H7 (cell line): ENCODE measurements around the gene SUSD2. TPM values are rescaled to one million over a fixed set of nuclear protein-coding genes. Genes with fewer than 3 reads are reported as not detected.

Source experiments
- DNase-seq: peaks from one replicate; pipeline ENCODE4 v3.0.0; 2012
- H3K27me3 ChIP-seq: 2 replicates; pipeline ENCODE4 v1.6.0; 2011; ENCODE audit warnings: mild to moderate bottlenecking, low read length; ENCODE audit not compliant: control insufficient read depth, insufficient read depth
- H3K36me3 ChIP-seq: replicated peaks from 2 replicates; pipeline ENCODE4 v1.5.1; 2011; ENCODE audit warnings: low read length; ENCODE audit not compliant: control insufficient read depth, insufficient read depth
- H3K4me3 ChIP-seq: 2 replicates; pipeline ENCODE4 v1.5.1; 2011; ENCODE audit warnings: low read depth, mild to moderate bottlenecking, control low read depth, low read length, moderate library complexity; ENCODE audit not compliant: insufficient read depth
- total RNA-seq: library from RNA; depleted of rRNA; stranded (reverse); fragments of >200 nt; shearing (Covaris generic); gene quantifications from 2 replicates; pipeline ENCODE4 v1.2.3, GENCODE V29; 2014

Gene SUSD2
- total RNA-seq, 1 experiment from 2014 or later, result 0.83 TPM

DNA sequence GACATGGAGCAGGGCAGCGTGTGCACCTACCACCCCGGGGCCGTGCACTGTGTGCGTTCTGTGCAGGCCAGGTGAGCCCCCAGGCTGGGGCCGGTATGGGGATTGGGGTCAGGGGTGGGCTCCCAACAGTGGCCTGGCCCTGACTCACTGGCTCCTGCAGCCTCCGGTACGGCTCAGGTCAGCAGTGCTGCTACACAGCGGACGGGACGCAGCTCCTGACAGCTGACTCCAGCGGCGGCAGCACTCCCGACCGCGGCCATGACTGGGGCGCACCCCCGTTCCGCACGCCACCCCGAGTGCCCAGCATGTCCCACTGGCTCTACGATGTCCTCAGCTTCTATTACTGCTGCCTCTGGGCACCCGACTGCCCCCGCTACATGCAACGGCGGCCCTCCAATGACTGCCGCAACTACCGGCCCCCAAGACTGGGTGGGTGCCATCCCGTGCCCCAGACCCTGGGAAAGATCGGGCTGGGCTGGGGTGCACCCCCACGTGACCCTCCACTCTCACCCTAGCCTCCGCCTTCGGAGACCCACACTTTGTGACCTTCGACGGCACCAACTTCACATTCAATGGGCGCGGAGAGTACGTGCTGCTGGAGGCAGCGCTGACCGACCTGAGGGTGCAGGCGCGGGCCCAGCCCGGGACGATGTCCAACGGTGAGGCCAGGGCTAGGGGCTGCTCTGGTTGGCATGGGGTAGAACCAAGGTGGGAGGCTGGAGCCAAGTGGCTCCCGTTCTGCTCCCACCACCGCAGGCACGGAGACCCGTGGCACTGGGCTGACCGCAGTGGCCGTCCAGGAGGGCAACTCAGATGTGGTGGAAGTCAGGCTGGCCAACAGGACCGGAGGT is 4.4 kb downstream of the SUSD2 start:
- Histone ChIP-seq H3K4me3 (no peak overlapping the region), H3K27me3 (no peaks in the 10 kb centered on the region), H3K36me3 (no peaks in the 10 kb centered on the region)
- DNase-seq, result peak; percentile 50

DNA sequence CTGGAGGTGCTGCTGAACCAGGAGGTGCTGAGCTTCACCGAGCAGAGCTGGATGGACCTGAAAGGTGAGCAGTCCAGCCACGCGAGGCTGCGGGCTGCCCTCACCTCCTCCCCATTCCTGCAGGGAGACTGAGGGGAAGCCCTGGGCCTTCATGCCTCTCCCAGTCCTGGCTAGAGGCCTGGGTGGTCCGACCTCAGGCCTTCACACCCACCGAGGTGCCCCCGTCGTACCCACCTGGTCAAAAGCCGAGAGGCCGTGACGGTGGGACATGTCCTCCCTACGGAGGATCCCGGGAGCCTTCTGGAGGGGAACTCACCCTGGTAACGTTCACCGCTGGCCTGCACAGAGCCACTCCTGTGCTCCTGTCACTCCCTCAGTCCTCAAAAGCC is 5.1 kb downstream of the SUSD2 start:
- no peaks in the 10 kb centered on the region for H3K27me3 ChIP-seq
- no peaks in the 10 kb centered on the region for H3K36me3 ChIP-seq
- no peak overlapping the region for H3K4me3 ChIP-seq
- DNase-seq, result peak; percentile 48

DNA sequence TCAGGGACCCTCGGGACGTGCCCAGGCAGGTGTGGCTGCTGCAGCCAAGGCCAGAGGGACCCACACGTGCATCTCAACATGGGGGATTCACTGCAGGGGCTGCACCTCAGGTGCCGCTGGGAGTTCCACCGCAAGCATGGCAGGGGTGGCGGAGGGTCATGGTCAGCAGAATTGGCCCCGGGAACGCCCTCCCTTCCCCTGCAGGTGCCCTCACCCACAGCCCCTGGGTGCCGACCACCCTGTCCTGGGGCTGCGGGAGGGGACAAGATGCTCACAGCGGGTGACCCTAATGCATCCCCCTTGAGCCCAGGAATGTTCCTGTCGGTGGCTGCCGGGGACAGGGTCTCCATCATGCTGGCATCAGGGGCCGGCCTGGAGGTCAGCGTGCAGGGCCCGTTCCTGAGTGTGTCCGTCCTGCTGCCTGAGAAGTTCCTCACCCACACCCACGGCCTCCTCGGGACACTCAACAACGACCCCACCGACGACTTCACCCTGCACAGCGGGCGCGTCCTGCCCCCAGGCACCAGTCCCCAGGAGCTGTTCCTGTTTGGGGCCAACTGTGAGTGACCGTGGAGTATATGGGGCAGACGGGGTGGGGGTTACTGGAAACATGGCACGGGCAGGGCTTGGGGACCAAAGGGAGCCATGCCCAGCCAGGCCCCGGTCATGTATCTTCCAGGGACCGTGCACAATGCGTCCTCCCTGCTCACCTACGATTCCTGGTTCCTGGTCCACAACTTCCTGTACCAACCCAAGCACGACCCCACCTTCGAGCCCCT is 5.8 kb downstream of the SUSD2 start:
- Histone ChIP-seq H3K36me3 (no peaks in the 10 kb centered on the region), H3K27me3 (no peaks in the 10 kb centered on the region), H3K4me3 (no peak overlapping the region)
- peak; percentile 48 for DNase-seq

DNA sequence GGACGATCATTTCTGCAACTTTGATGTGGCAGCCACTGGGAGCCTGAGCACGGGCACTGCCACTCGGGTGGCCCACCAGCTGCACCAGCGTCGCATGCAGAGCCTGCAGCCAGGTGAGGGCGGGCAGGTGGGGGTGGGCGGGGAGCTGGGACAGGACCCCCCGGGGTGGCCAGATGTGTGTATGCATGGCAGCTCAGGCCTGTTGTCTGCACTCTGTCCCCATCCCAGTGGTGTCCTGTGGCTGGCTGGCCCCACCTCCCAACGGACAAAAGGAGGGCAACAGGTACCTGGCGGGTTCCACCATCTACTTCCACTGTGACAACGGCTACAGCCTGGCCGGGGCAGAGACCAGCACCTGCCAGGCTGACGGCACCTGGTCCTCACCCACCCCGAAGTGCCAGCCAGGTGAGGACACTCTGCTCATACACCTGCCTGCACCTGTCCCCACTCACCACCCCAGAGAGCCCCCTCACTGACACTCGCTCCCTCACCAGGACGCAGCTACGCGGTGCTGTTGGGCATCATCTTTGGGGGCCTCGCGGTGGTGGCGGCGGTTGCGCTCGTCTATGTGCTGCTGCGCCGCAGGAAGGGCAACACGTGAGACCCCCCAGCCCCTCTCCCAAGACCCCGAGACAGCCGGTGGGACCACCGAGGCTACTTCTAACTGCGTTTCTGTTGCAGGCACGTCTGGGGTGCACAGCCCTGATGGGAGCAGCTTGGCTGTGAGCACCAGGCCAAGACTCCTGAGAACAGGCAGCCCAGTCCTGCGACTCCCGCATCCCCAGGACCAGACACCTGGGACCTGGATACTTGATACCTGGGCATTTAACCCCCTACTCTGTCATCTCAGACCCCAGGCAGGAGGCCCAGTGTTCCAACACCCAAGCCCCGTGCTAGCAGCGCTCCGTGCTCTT is 6.7 kb downstream of the SUSD2 start:
- Histone ChIP-seq H3K27me3 (no peaks in the 10 kb centered on the region), H3K4me3 (no peak overlapping the region), H3K36me3 (no peaks in the 10 kb centered on the region)
- peak; percentile 67 for DNase-seq

DNA sequence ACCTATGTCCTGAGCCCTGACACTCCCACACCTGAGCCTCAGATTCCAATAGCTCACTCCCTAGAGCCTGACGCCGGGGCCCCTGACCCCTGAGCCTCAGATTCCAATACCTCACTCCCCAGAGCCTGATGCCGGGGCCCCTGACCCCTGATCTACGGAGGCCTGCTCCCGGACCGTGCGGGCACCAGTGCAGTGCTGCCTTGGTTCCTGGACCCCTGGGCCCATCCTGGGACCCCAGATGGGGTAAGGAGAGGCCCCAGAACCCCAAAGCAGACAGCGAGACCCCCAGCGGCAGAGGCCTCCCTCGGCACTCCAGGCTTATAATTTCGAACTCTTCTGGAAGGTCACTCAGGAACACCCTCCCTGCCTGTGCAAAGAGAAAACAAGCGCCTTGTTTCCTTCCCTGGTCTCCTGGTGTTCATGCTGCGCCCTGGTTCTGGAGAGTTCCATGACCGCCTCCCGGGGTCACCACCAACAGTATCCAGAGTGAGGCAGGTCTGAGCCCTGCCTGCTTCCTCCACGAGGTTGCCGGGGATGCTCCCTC is 7.5 kb downstream of the SUSD2 start:
- Histone ChIP-seq H3K4me3 (no peak overlapping the region), H3K27me3 (no peaks in the 10 kb centered on the region), H3K36me3 (no peaks in the 10 kb centered on the region)
- DNase-seq, result peak; percentile 54

DNA sequence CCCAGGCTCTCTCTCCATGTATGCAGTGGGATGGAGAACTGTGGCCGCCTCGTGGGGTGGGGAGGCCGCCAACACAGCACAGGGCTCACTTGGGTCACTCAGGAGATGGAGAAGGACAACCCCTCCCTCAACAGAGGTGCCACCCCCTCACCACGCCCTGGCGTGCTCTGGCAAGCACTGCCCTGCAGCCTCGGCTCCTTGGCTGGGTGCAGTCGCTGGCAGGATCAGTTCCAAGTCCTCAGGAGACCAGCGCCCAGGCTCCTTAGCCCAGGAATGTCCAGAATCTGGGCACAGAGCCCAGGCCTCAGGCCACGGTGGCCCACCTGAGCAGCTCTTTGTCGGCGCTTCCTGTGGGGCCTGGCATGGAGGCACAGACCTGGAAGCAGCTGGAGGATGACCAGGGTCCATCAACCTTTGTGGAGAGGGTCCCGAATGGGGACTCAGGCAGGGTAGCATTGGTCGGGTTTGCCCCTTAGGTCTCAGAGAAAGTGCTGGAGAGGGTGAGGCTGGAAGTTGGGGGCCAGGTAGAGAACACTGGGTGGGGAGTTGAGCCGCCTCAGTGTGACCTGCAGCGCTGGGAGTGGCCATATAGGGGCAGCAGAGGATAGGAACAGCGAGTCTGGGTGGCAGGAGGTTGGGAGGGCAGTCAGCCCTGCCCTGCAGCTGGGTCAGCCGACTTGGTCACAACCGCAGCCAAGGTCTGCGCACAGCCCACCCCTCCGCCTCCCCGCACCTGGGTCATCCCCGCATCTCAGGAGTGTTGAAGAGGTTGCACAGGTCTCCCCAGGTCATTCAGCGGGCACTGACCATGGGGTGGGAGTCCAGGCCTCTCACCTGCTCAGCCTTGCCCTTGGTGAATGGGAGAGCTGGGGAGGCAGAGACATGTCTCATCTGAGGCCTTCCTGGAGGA is 8.2 kb downstream of the SUSD2 start:
- Histone ChIP-seq H3K27me3 (no peaks in the 10 kb centered on the region), H3K4me3 (no peak overlapping the region), H3K36me3 (no peaks in the 10 kb centered on the region)
- peak; percentile 97 for DNase-seq

DNA sequence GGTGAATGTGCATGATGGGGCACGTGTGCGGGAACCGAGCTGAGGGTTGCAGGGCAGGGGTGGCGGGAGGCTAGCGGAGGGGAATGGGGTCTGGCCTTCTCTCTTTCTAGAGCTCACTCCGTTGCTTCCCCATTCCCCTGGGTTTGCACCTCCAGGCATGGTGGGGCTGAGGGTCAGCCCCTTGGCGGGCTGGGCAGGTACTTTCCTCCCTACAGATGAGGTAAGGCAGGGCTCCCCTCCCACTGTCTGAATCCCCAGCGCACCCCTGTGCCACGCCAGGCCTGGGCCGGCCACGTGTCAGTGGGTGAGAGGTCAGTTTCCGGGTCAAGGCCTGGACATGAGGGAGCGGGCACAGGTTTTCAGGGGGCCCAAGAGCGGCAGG is 8.9 kb downstream of the SUSD2 start:
- Histone ChIP-seq H3K36me3 (no peaks in the 10 kb centered on the region), H3K27me3 (no peaks in the 10 kb centered on the region), H3K4me3 (no peak overlapping the region)
- no peak for DNase-seq

DNA sequence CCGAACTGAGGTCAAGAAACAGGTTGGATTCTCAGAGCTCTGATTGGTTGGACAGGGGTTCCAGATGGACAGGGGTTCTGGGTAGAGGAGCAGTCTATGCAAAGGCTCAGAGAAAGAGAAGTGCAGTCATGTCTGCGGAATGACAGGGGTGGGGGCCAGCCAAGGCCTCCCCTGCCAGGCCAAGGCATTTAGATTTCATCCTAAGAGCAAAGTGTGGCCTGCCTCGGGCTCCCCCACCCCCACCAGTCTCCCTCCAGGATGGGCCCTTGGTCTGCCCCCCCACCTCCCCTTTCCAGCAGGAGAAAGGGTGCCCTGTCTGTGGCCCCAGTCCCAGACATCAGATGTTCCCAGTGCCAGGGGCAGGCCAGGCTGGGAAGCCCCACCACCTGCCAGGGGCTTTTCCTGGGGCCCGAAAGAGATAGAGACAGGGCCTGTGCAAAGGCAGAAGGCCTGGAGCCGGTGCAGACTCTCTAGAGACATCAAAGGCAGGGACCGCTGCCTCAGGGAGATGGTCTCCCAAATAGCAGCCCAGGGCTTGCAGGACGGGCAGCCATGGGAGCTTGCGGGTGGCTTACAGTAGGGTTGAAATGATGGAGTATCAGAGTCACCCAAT is 9.4 kb downstream of the SUSD2 start:
- no peaks in the 10 kb centered on the region for H3K27me3 ChIP-seq
- no peaks in the 10 kb centered on the region for H3K36me3 ChIP-seq
- H3K4me3 ChIP-seq, result no peak overlapping the region
- DNase-seq, result peak; percentile 52

DNA sequence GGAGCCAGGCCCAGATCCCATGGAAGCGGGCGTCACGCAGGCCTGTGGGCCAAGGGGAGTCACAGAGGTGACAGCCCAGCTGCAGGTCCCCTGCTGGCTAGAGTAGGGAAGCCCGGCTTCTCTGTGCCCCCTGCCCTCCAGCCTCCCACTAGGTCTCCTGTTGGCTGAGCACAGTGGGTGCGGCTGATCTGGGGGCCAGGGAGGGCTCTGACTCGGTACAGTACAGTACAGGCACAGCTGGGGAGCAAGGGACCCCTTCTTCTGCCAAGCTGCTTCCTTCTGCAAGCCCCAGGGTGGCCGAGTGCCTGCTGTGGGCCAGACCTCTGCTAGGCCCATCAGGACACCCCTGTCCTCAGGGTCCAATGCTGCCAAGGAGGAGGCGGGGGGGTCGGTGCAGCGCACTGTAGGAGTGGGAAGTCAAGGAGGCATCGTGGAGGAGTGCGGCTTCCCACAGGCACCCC is 10.1 kb downstream of the SUSD2 start:
- no peaks in the 10 kb centered on the region for H3K36me3 ChIP-seq
- H3K27me3 ChIP-seq, result no peaks in the 10 kb centered on the region
- DNase-seq, result peak; percentile 69
- H3K4me3 ChIP-seq, result no peak overlapping the region

DNA sequence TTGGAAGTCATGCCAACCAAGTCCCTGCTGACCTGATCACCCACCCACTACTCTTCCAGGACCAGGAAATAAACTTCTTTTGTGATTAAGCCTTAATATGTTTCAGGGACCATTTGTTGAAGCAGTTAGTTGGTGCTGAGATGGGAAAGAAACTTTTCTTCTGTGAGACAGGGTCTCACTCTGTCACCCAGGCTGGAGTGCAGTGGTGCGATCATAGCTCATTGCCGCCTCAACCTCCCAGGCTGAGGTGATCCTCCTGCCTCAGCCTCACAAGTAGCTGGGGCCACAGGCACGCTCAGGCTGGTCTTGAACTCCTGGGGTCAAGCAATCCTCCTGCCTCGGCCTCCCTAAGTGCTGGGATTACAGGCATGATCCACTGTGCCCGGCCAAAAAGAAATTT is 10.6 kb downstream of the SUSD2 start:
- H3K4me3 ChIP-seq, result no peak overlapping the region
- H3K27me3 ChIP-seq, result no peaks in the 10 kb centered on the region
- DNase-seq, result no peak
- no peaks in the 10 kb centered on the region for H3K36me3 ChIP-seq

DNA sequence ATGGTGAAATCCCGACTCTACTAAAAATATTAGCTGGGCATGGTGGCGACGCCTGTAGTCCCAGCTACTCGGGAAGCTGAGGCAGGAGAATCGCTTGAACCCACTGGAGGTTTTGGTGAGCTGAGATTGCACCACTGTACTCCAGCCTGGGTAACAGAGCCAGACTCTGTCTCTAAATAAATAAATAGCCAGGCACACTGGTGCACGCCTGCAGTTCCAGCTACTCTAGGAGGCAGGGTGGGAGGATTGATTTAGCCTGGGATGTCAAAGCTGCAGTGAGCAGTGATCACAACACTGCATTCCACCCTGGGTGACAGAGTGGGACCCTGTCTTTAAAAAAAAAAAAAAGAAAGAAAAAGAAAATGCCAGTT is 17.4 kb downstream of the SUSD2 start:
- Histone ChIP-seq H3K27me3 (no peaks in the 10 kb centered on the region), H3K36me3 (no peaks in the 10 kb centered on the region), H3K4me3 (no peak overlapping the region)
- DNase-seq, result no peak

DNA sequence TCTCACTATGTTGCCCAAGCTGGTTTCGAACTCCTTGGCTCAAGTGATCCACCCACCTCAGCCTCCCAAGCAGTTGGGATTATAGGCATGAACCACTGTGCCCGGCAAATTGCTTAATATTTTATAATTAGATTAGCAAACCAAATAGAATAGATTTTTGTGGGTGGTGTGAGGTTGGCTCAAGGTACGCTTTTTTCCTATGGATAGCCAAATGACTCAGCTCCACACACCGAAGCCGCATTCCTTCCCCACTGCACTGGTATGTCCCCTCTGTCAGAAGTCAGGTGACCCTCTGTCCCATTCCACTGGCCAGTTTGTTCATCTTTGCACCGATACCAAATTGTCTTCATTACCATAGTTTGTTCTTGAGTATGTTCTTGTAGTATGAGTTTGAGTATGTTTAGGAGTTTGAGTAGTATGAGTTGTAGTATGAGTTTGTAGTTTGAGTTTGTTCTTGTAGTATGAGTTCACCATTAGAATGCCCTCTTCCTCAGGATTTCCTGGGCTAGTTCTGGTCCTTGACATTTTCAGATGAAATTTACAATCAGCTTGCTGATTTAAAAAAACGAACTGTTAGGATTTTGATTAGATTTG is 19.4 kb downstream of the SUSD2 start:
- DNase-seq, result no peak

More for the DNA sequence above, 19.4 kb downstream of the SUSD2 start:
- H3K36me3 ChIP-seq, result no peaks in the 10 kb centered on the region
- no peaks in the 10 kb centered on the region for H3K27me3 ChIP-seq
- no peak overlapping the region for H3K4me3 ChIP-seq
